NCI-H2081 (cell line): ENCODE measurements around the gene EEF1AKMT2.
A peak's percentile ranks its signal among the peaks of the same experiment; 100 is the strongest.

Experiments used
- DNase-seq, 2 experiments: peaks; one replicate each; lab custom pipeline; 2025; lab: John Stamatoyannopoulos, UW

Gene EEF1AKMT2

GRCh38 chr10:124721330-124722045 is 70.2 kb downstream of the EEF1AKMT2 start:
- peak in 1 of 2 experiments; percentile 4 for DNase-seq

- DNase-seq, result peak in 1 of 2 experiments; percentile 66
These were observed 72.4 kb downstream of the EEF1AKMT2 start for GRCh38 chr10:124719213-124719851.

DNA sequence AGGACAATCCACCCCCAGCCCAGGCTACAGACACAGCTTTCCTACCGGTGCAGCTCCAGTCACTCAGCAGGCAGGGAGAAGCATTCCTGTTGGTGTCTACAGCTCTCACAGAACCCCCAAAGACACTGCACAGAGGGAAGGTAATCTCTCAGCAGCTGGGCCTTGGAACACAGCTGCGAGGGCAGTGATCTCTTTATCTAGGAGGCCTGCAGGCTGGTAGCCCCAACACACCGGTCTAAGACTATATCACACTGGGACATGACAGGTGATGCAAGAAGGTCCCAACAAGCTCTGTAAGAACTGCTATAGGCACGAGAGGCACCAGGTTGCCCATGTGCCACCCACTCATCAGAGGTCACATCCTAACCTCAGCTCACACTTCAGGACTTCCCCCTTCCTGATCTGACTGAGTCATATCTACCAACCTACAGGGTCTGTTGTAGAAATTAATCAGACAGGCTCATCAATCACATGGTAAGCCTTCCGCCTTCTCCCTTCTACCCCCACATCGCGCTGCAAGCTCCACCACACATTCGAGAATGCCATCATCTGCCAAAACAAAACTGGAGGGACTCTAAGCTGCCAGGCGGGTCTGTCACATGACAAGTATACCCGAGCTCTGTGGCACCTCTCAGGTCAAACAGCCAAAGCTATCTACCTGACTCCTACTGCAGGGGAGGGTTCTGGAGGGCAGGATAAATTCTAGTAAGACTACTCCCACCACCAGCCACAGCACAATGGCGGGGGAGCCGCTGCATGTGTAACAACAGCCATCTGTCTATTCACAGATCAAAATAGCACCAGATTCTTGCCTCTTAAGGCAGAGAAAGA is 73.6 kb downstream of the EEF1AKMT2 start:
- DNase-seq, result peak in 1 of 2 experiments; percentile 2

DNA sequence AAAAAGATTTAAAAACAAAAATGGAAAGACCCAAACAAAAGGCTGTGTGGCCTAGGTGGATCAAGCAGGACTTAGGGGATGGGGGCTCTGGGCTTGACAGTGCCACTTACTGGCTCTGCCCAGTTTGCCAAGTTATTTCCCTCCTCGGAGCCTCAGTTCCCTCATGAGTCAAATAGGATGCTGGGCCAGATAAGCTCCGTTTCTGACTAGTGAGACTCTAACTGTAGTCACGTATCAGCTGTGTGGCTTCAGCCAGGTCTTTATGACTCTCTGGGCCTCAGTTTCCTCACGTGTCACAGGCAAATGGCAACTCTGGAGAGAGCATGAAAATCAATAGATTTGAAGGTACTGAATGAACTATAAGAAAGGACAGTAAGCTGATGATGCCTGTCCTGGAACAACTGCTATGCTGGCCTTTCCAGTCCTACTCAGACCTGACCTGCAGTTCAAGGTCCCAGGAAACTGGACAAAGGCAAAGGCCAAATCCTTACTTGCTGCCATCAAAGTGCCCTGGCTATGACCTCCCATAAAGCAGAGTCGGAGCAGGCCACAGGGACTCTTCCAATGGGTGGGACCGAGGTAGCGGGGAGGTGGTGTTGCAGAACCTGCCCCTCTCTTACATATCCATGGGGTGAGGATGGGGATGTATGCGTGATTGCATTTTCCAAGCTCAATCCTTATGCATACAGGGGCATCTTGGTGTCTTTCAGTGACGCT is 74.5 kb downstream of the EEF1AKMT2 start:
- DNase-seq, result no peak

GRCh38 chr10:124716369-124716768 is 75.3 kb downstream of the EEF1AKMT2 start:
- DNase-seq, result no peak

GRCh38 chr10:124715439-124715838 is 76.2 kb downstream of the EEF1AKMT2 start:
- DNase-seq, result no peak

- no peak for DNase-seq
These were observed 77.9 kb downstream of the EEF1AKMT2 start for GRCh38 chr10:124713679-124714255.

DNA sequence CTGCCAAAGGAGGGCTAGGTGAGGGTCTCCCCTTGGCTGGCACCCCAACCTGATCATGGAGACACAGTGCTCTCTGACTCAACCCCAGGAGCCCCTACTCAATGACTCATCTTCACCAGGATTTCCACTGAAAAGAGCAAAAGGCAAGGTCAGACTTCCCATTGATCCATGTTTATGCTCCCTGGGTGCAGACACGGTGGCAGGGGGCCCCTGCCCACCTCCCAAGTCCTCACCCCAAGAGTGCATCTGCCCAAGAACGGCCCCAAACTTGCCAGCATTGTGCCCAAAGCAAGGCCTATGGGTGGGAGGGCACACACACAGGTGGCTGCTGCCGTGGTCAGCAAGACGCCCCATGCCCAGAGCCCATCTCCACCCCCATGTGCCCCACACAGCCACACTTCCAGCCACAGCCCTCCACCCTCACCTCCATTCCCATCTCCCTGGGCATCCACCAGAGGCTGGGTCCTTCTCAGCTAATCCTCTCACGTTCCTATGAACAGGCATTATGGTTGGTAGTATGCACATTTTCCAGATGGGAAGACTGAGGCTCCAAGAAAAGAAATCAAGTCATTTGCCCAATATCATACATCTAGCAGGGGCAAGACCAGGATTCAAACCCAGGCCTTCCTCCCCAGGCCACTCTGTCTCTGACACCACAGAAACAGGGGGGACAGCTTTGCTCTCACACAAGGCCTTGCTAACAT is 78.8 kb downstream of the EEF1AKMT2 start:
- no peak for DNase-seq

DNA sequence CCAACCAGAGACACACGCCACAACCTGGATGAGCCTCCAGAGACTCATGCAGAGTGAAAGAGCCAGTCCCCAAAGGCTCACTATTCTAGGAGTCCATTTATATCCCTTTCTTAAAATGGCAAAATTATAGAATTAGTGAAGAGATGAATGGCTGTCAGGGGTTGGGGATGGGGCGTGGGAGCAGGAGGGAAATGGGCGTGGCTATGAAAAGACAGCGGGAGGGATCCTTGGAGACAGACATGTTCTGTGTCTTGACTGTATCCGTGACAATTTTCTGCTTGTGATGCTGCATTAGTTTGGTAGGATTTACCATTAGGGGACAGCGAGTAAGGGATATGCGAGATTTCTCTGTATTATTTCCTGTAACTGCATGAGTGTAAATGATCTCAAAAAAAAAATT is 80.5 kb downstream of the EEF1AKMT2 start:
- no peak for DNase-seq

DNA sequence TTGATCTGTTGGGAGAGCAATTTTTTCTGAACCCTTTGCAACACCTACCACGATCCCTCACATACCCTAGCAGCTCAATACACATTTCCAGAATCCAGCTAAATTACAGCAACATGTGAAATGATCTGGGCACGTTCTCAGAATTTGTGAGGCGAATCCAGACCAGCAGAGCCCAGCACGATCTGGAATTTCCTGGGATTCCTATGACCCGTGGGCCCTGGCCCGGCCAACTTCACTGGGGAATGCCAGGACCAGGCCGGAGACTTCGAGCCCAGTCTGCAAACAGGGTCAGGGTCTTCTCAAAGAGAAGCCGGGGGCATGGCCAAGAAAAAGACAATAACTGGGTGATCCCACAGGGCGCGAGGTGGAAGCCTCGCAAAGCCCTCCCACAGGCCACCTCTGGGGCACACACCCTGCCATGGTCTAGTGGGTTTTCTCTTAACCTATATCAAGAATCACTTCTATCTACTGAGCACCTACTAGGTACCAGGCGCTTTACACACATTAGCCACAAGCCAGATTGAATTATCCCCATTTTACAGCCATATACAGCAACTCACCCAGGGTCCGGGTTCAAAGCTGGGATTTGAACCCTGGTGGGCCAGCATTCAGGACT is 81.3 kb downstream of the EEF1AKMT2 start:
- DNase-seq, result no peak

DNA sequence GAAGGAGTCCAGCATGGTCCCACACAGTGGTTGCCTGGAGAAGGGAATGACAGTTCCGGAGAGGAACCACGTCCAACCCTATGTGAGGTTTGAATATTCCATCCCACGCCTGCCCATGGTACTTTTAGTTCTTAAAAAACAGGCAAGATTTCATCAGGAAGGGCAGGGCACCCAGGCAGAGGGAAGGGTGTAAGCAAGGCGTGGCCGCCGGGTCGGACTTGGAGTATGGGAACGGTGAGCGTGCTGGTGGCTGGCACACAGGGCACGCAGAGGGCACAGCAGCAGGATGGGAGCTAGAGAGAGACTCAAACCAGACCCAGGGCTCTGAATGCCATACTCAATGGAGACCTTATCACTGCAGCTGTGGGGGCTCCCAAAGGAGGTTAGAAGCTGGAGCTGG is 81.8 kb downstream of the EEF1AKMT2 start:
- DNase-seq, result no peak

- DNase-seq, result peak; percentile 24 to 63
These were observed 82.7 kb downstream of the EEF1AKMT2 start for GRCh38 chr10:124708922-124709520.

DNA sequence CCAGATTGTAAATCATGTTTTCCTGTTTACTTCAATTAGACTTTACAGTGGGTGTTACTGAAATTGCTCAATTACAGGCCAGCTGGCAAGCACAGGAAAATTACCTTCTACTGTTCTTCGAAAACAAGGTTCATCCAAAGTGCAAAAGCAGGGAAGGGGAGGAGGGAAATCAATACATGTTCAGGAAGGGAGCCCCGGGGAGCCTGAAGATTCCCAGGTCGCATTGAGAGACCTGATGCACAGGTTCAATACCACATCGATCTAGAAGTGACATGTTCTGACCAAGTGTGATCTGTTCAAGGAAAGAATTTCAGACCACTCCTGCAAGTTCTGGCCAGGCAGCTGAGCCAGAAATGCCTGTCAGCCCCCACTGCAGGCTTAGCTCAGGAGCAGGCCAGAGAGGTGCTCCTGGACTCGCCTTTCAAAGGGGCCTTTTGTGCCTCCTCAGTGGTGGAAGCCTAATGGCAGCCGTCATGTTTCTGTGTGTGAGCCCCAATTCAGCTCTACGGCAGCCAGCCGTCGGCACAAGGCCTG is 83.4 kb downstream of the EEF1AKMT2 start:
- DNase-seq, result peak; percentile 58 to 87
